A549 (cell line): Measurements from ENCODE around the gene PARP6. TPM values are rescaled to one million over a fixed set of nuclear protein-coding genes. Genes with fewer than 3 reads are reported as not detected.

Experiments
- ATAC-seq, 2 experiments: fragments of 200-7000 bp in 1 of 2; fragments of >200 bp in 1 of 2; cut with Nextera tagmentation in 1 of 2; cut with Tn5 transposase in 1 of 2; 3 replicates each; pipeline versions ENCODE4 v1.8.0 to v1.9.1; 2018 to 2020; ENCODE audit warnings: mild to moderate bottlenecking in 1 of 2, moderate library complexity in 1 of 2
- CTCF ChIA-PET: fragments of 300-600 bp; sonication (Branson Sonifier 250); formaldehyde crosslinking; extraction: SDS; loops from one replicate; lab custom pipeline; 2021; ENCODE audit warnings: antibody characterized with exemption, inconsistent platforms; lab: Yijun Ruan, JAX
- POLR2A ChIA-PET: fragments of 350-600 bp; formaldehyde crosslinking; extraction: SDS; loops from one replicate; lab custom pipeline; 2021; ENCODE audit warnings: antibody characterized with exemption, inconsistent platforms; lab: Yijun Ruan, JAX
- DNase-seq, 2 experiments: peaks; one replicate each; pipeline versions ENCODE4 v3.0.0 to v3.0.0-alpha.2; 2011 to 2016; ENCODE audit warnings: low read depth in 1 of 2, low spot score in 1 of 2
- FAIRE-seq: peaks from 2 replicates; lab custom pipeline; 2011; peaks lifted over from hg19 to GRCh38; lab: Jason Lieb, UNC
- H3K27ac ChIP-seq, 2 experiments: fragments of >200 bp; sonication (Bioruptor Twin); formaldehyde crosslinking; 3 replicates each; pipeline ENCODE4 v1.5.1; 2016 to 2017
- H3K4me1 ChIP-seq: fragments of >200 bp; sonication (Bioruptor Twin); formaldehyde crosslinking; 3 replicates; pipeline ENCODE4 v1.6.1; 2016
- H3K4me2 ChIP-seq: fragments of >200 bp; sonication (Bioruptor Twin); formaldehyde crosslinking; 3 replicates; pipeline ENCODE4 v1.6.1; 2016
- H3K4me3 ChIP-seq: fragments of >200 bp; sonication (Bioruptor Twin); formaldehyde crosslinking; 3 replicates; pipeline ENCODE4 v1.5.1; 2016
- H3K9me3 ChIP-seq: fragments of >200 bp; sonication (Bioruptor Twin); formaldehyde crosslinking; 3 replicates; pipeline ENCODE4 v1.6.1; 2016
- ATOH8 ChIP-seq: fragments of 250-450 bp; sonication (Bioruptor Pico); IDR thresholded peaks from 2 replicates; pipeline ENCODE4 v1.5.0; 2020; ENCODE audit warnings: low read depth, mild to moderate bottlenecking, moderate library complexity
- BCL3 ChIP-seq: fragments of >200 bp; sonication (Bioruptor Twin); formaldehyde crosslinking; IDR thresholded peaks from 3 replicates; pipeline ENCODE4 v1.6.1; 2016
- CBX2 ChIP-seq: fragments of 200-600 bp; sonication (generic); IDR thresholded peaks from 2 replicates; pipeline ENCODE4 v1.6.1; 2016; ENCODE audit warnings: low read depth, mild to moderate bottlenecking, borderline replicate concordance
- CBX8 ChIP-seq: fragments of 200-600 bp; sonication (generic); IDR thresholded peaks from 2 replicates; pipeline ENCODE4 v1.6.1; 2016
- CEBPB ChIP-seq, 2 experiments: fragments of >200 bp in 1 of 2; sonication (Bioruptor Twin) in 1 of 2; formaldehyde crosslinking in 1 of 2; IDR thresholded peaks; 2 replicates each; pipeline ENCODE4 v1.6.1; 2012 to 2016
- CHD2 ChIP-seq: fragments of 150-350 bp; IDR thresholded peaks from 2 replicates; pipeline ENCODE4 v1.6.1; 2014; ENCODE audit warnings: low read length; ENCODE audit not compliant: partially characterized antibody
- ELK1 ChIP-seq: fragments of 150-350 bp; IDR thresholded peaks from 2 replicates; pipeline ENCODE4 v1.6.1; 2014; ENCODE audit warnings: low read depth, mild to moderate bottlenecking, low read length
- ESRRA ChIP-seq: fragments of 150-350 bp; IDR thresholded peaks from 2 replicates; pipeline ENCODE4 v1.6.1; 2014; ENCODE audit warnings: mild to moderate bottlenecking, low read length, borderline replicate concordance
- FOSB ChIP-seq: fragments of 250-450 bp; sonication (Bioruptor Pico); IDR thresholded peaks from 2 replicates; pipeline ENCODE4 v1.5.0; 2020; ENCODE audit warnings: mild to moderate bottlenecking, moderate library complexity
- HEYL ChIP-seq: fragments of 250-450 bp; sonication (Bioruptor Pico); IDR thresholded peaks from 2 replicates; pipeline ENCODE4 v1.8.0; 2021; ENCODE audit warnings: mild to moderate bottlenecking, moderate library complexity
- HOXB13 ChIP-seq: fragments of 250-450 bp; sonication (Bioruptor Pico); IDR thresholded peaks from 2 replicates; pipeline ENCODE4 v1.5.0; 2020; ENCODE audit warnings: low read depth, mild to moderate bottlenecking, moderate library complexity
- HOXB5 ChIP-seq: fragments of 250-450 bp; sonication (Bioruptor Pico); IDR thresholded peaks from 2 replicates; pipeline ENCODE4 v1.5.0; 2020; ENCODE audit warnings: mild to moderate bottlenecking, moderate library complexity
- JUNB ChIP-seq: fragments of >200 bp; sonication (Bioruptor Twin); formaldehyde crosslinking; IDR thresholded peaks from 2 replicates; pipeline ENCODE4 v1.6.1; 2016
- MAX ChIP-seq: IDR thresholded peaks from 2 replicates; pipeline ENCODE4 v1.6.1; 2012
- MYC ChIP-seq: IDR thresholded peaks from 2 replicates; pipeline ENCODE4 v1.6.1; 2012; ENCODE audit warnings: mild to moderate bottlenecking, inconsistent platforms, low read length, improper control_type of control experiment, borderline replicate concordance
- NR3C1 ChIP-seq: fragments of >200 bp; sonication (Bioruptor Twin); formaldehyde crosslinking; IDR thresholded peaks from 3 replicates; pipeline ENCODE4 v1.6.1; 2017
- PBX3 ChIP-seq: IDR thresholded peaks from 2 replicates; pipeline ENCODE4 v1.6.1; 2012
- POLR2A ChIP-seq: IDR thresholded peaks from 2 replicates; pipeline ENCODE4 v1.6.1; 2012; ENCODE audit warnings: mild to moderate bottlenecking, low read length
- POLR2AphosphoS2 ChIP-seq: conservative IDR thresholded peaks from 2 replicates; pipeline ENCODE4 v1.6.1; 2012; ENCODE audit warnings: low read length, improper control_type of control experiment, inconsistent platforms
- RARB ChIP-seq: fragments of 250-450 bp; sonication (Bioruptor Pico); IDR thresholded peaks from 2 replicates; pipeline ENCODE4 v1.8.0; 2021; ENCODE audit warnings: mild to moderate bottlenecking, moderate library complexity
- RCOR1 ChIP-seq: fragments of 150-350 bp; IDR thresholded peaks from 2 replicates; pipeline ENCODE4 v1.6.1; 2014; ENCODE audit warnings: antibody characterized with exemption, low read length, low read depth
- REST ChIP-seq: fragments of 200-600 bp; sonication (generic); IDR thresholded peaks from 2 replicates; pipeline ENCODE4 v1.6.1; 2016; ENCODE audit warnings: antibody characterized with exemption, mild to moderate bottlenecking, moderate library complexity
- RFX5 ChIP-seq: fragments of 450-650 bp; IDR thresholded peaks from 2 replicates; pipeline ENCODE4 v1.7.1; 2014; ENCODE audit warnings: antibody characterized with exemption, mild to moderate bottlenecking, moderate library complexity
- RNF2 ChIP-seq: fragments of 200-600 bp; sonication (generic); IDR thresholded peaks from 2 replicates; pipeline ENCODE4 v1.6.1; 2016; ENCODE audit warnings: low read depth, mild to moderate bottlenecking, antibody characterized with exemption, moderate library complexity, borderline replicate concordance
- SMC3 ChIP-seq: fragments of >200 bp; sonication (Bioruptor Twin); formaldehyde crosslinking; IDR thresholded peaks from 3 replicates; pipeline ENCODE4 v1.6.1; 2018; ENCODE audit warnings: inconsistent platforms
- TFCP2L1 ChIP-seq: fragments of 250-450 bp; sonication (Bioruptor Pico); IDR thresholded peaks from 2 replicates; pipeline ENCODE4 v1.5.0; 2021; ENCODE audit warnings: mild to moderate bottlenecking
- TP53 ChIP-seq: fragments of 250-450 bp; sonication (Bioruptor Pico); IDR thresholded peaks from 2 replicates; pipeline ENCODE4 v1.5.0; 2021; ENCODE audit warnings: mild to moderate bottlenecking, moderate library complexity
- ZSCAN20 ChIP-seq: fragments of 250-450 bp; sonication (Bioruptor Pico); IDR thresholded peaks from 2 replicates; pipeline ENCODE4 v1.8.0; 2022; ENCODE audit warnings: mild to moderate bottlenecking, moderate library complexity
- WGBS: methylation state at CpG from one replicate; pipeline ENCODE4 v1.1.6; 2017; ENCODE audit errors: missing lambda C conversion rate; 5-methylcytosine and 5-hydroxymethylcytosine counted together
- polyA plus RNA-seq, 4 experiments: library from polyadenylated mRNA; depleted of rRNA in 3 of 4; stranded (reverse); fragments of >200 nt; fragmentation: RNase III in 1 of 4; extraction: RNeasy Plus Mini Kit Qiagen cat#74134 plus additional on column Dnase treatment in 1 of 4; gene quantifications; 2 replicates in 3 of 4; 3 replicates in 1 of 4; pipeline ENCODE4 v1.2.3, GENCODE V29; 2011 to 2017

Gene PARP6
- polyA plus RNA-seq, 2 of the 4 experiments (the other 2 are of a cell fraction) = 78.0 to 167 TPM

- TF ChIP-seq ELK1 = no peak
- no peak for TF ChIP-seq RCOR1
- no peak for TF ChIP-seq CBX2
- no peak for TF ChIP-seq FOSB (CRISPR knock-in tag)
- TF ChIP-seq RARB (CRISPR knock-in tag) = peak; percentile 83; the same call in 1 of the 2 replicates
- TF ChIP-seq NR3C1 = no peak
- no peak for TF ChIP-seq HOXB5
Observed at GRCh38 chr15:72231066-72231832, 41.1 kb downstream of the PARP6 start, which contains the start of gene PKM (continued).

- ATAC-seq = peak; percentile 26 to 50
- WGBS = 2% methylated on average over 32 of the region's 79 CpGs
- no peaks in the 10 kb centered on the region for H3K9me3 ChIP-seq
- H3K4me3 ChIP-seq = peak overlapping the region; percentile 91
- H3K4me2 ChIP-seq = peak overlapping the region; percentile 97
- no peak for FAIRE-seq
- peaks cover 53% of the 10 kb centered on the region for H3K4me1 ChIP-seq
- H3K27ac ChIP-seq = peak overlapping the region; percentile 97
- DNase-seq = peak; percentile 74 to 91
- CTCF ChIA-PET = interaction anchor here (1.0 to 31.1 kb wide), 7 partner anchors 8 to 430 kb away, joined by 3 to 644 read pairs (median 3); partner anchors contain the start of gene GRAMD2A
- POLR2A ChIA-PET = interaction anchor here (0.6 to 3.9 kb wide), 12 partner anchors 9 to 443 kb away, joined by 3 to 40 read pairs (median 6); partner anchors contain the start of gene GRAMD2A
- TF ChIP-seq PBX3 = peak; percentile 39; the same call in 1 of the 2 replicates
- no peak for TF ChIP-seq HOXB13 (CRISPR knock-in tag)
- TF ChIP-seq ZSCAN20 (CRISPR knock-in tag) = no peak
- TF ChIP-seq RFX5 = no peak
- no peak for TF ChIP-seq REST
- no peak for TF ChIP-seq RARB (CRISPR knock-in tag)
- TF ChIP-seq CEBPB (IDR thresholded peaks at IDR 0.05) = peak in 1 of 2 experiments; percentile 43; a peak in 1 of 4 replicates
- peak; percentile 58; the same call in 1 of the 2 replicates for TF ChIP-seq MYC
- peak; percentile 48; the same call in 1 of the 2 replicates for TF ChIP-seq MAX
- no peak for TF ChIP-seq POLR2AphosphoS2
- TF ChIP-seq RCOR1 = no peak
- no peak for TF ChIP-seq SMC3
- TF ChIP-seq TP53 (CRISPR knock-in tag) = no peak
- TF ChIP-seq POLR2A = peak; percentile 70
- no peak for TF ChIP-seq ESRRA
- TF ChIP-seq HEYL (CRISPR knock-in tag) = no peak
- TF ChIP-seq ATOH8 (CRISPR knock-in tag) = no peak
- no peak; the same call in 1 of the 2 replicates for TF ChIP-seq FOSB (CRISPR knock-in tag)
- TF ChIP-seq JUNB = no peak
- TF ChIP-seq CHD2 = no peak
- TF ChIP-seq RNF2 = no peak
- TF ChIP-seq TFCP2L1 (CRISPR knock-in tag) = peak; percentile 91; the same call in 1 of the 2 replicates
- no peak for TF ChIP-seq BCL3
- no peak for TF ChIP-seq CBX8
Observed at GRCh38 chr15:72230197-72231065, 41.9 kb downstream of the PARP6 start.
